ENCODE results near the gene ATP9A. TPM values are rescaled to one million over a fixed set of nuclear protein-coding genes. Genes with fewer than 3 reads are reported as not detected.
"Not testable (repeated sequence)": the region's sequence is repeated elsewhere in the genome, so short reads cannot be mapped to it uniquely, and the experiment has no call there.

Gene ATP9A, protein sequence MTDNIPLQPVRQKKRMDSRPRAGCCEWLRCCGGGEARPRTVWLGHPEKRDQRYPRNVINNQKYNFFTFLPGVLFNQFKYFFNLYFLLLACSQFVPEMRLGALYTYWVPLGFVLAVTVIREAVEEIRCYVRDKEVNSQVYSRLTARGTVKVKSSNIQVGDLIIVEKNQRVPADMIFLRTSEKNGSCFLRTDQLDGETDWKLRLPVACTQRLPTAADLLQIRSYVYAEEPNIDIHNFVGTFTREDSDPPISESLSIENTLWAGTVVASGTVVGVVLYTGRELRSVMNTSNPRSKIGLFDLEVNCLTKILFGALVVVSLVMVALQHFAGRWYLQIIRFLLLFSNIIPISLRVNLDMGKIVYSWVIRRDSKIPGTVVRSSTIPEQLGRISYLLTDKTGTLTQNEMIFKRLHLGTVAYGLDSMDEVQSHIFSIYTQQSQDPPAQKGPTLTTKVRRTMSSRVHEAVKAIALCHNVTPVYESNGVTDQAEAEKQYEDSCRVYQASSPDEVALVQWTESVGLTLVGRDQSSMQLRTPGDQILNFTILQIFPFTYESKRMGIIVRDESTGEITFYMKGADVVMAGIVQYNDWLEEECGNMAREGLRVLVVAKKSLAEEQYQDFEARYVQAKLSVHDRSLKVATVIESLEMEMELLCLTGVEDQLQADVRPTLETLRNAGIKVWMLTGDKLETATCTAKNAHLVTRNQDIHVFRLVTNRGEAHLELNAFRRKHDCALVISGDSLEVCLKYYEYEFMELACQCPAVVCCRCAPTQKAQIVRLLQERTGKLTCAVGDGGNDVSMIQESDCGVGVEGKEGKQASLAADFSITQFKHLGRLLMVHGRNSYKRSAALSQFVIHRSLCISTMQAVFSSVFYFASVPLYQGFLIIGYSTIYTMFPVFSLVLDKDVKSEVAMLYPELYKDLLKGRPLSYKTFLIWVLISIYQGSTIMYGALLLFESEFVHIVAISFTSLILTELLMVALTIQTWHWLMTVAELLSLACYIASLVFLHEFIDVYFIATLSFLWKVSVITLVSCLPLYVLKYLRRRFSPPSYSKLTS
- 48.8 and 57.0 TPM in 2 replicates for total RNA-seq

- DNase-seq (ENCODE audit: extremely low read depth, low read depth, low spot score), result no peak
These were observed at the start of gene ATP9A for GRCh38 chr20:51767867-51768758. ATP9A (minus strand) TSS chr20:51768390; CDS start chr20:51768369, 21 bp downstream.

GRCh38 chr20:51816856-51817255, 48.7 kb upstream of the ATP9A start:
- not testable (repeated sequence) for DNase-seq (ENCODE audit: extremely low read depth, low read depth, low spot score)

GRCh38 chr20:51815383-51816076, 47.3 kb upstream of the ATP9A start:
- DNase-seq (ENCODE audit: extremely low read depth, low read depth, low spot score), result no peak

DNA sequence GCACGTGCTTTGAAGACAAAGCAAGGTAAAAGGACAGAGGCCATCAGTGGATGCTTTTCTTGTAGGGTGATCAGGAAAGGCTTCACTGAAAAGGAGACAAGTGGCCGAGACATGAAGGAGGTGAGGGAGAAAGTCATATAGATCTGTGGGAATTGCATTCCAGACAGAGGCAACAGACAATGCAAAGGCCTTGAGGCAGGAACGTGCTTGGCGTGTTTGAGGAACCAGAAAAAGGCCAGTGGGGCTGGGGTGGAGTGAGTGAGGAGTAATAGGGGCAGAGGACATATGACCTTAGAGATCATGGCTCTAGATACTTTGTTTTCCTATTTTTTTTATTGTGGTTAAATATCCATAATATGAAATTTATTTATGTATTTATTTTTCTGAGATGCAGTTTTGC, 44.7 kb upstream of the ATP9A start:
- DNase-seq (ENCODE audit: extremely low read depth, low read depth, low spot score), result no peak

GRCh38 chr20:51811514-51812128, 43.4 kb upstream of the ATP9A start:
- no peak for DNase-seq (ENCODE audit: extremely low read depth, low read depth, low spot score)

- DNase-seq (ENCODE audit: extremely low read depth, low read depth, low spot score), result no peak
These were observed 42.8 kb upstream of the ATP9A start for GRCh38 chr20:51811042-51811355.

DNA sequence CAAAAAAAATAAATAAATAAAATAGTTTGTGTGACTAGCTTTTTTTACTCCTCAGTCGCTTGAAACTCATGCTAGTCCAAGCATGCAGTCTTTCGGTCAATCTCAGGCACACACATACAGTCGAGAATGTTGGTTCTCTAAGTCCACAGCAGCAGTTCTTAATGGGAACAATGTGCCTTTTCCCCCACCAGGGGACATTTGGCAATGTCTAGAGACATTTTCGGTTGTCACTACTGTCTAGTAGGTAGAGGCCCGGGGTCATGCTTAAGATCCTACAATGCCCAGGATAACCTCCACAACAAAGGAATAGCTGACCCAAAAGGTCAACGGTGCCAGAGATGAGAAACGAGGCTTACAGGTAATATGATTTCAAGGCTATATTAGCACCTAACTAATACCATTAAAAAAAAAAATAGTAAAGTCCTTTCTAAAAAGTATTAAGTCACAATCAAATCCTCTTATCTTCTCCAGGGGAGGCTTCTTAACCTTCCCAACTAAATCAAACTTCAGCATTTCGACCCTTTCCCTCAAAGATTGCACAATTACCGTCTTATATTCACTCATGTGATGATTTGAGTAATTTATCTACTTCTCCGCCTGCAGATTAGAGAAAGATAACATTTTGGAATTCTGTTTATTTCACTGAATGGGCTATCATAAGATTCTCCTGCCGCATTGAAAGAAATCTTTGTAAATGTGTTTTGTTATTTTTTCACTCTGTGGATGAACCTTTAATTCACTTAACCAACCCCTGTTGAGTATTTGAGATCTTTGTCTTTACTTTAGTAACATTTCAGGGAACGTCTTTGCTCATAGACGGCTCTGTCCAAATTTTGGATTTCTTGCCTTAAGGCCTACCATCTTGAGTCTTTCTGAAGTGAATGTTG, 42.2 kb upstream of the ATP9A start:
- DNase-seq (ENCODE audit: extremely low read depth, low read depth, low spot score), result no peak

- DNase-seq (ENCODE audit: extremely low read depth, low read depth, low spot score), result no peak
These were observed 39.6 kb upstream of the ATP9A start for GRCh38 chr20:51807720-51808250.

- DNase-seq (ENCODE audit: extremely low read depth, low read depth, low spot score), result no peak
These were observed 36.6 kb upstream of the ATP9A start for GRCh38 chr20:51804754-51805153.

- no peak for DNase-seq (ENCODE audit: extremely low read depth, low read depth, low spot score)
These were observed 35.1 kb upstream of the ATP9A start for GRCh38 chr20:51803148-51803854.

DNA sequence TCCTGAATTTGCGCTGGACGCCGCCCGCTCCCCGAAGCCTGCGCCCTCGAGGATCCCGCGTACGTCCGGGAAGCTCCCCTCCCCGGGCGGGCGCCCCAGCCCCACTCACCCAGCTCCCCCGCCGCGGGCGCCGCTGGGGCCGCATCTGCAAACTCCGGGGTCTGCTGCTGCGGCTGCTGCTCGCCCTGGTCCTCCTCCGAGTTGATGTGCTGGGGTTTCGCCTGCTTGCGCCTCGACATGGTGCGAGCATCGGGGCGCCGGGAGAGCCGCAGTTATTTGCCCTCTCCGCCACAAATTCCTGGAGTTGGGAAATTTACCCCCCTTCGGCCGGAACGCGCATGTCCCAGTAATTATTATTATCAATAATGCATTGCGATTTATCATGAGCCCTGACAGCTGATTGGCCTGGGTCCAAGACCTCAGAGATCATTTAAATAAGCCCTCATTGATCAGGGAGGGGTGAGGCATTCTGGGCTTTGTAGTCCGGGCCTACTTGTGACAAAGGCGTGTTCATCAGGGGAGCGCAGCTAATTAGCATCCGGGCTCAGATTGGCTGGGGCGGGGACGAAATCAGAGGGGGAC, 34.1 kb upstream of the ATP9A start, which contains the start of gene SALL4:
TSS of gene SALL4 (minus strand) at position 352 of the 582 bp plus-strand sequence. CDS start at position 239, 113 bp downstream.
- DNase-seq (ENCODE audit: extremely low read depth, low read depth, low spot score), result no peak

GRCh38 chr20:51801823-51802123, 33.6 kb upstream of the ATP9A start:
- DNase-seq (ENCODE audit: extremely low read depth, low read depth, low spot score), result no peak

- no peak for DNase-seq (ENCODE audit: extremely low read depth, low read depth, low spot score)
These were observed 33.1 kb upstream of the ATP9A start for GRCh38 chr20:51801122-51801822.

- DNase-seq (ENCODE audit: extremely low read depth, low read depth, low spot score), result no peak
These were observed 32.6 kb upstream of the ATP9A start for GRCh38 chr20:51800872-51801121.

- DNase-seq (ENCODE audit: extremely low read depth, low read depth, low spot score), result no peak
These were observed 32.1 kb upstream of the ATP9A start for GRCh38 chr20:51800060-51800871.

DNA sequence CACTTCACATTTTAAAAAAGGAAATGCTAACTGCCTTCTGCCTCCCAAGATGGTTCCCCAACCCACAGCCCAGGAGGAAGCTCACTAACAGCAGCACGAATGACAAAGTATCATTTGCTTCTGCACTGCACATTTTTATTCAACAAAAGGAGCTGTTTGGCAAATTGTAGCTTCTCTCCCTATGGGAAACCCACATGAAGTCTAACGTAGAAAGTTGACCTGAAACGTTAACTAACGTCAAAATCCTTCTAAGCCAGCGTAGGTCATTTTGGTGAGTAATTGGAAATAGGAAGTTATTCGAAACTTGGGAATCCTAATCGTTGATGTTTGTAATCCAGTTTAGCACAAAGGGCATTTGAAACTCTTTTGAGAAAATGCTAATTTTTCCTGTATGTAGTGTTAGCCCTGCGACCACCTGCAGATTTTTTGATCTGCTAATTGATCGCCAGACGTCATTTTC, 31.2 kb upstream of the ATP9A start:
- DNase-seq (ENCODE audit: extremely low read depth, low read depth, low spot score), result no peak
